Lower leg skin (tissue), 3 donors: Measurements from ENCODE around the gene CISH.

Source experiments
- CTCF ChIP-seq, 3 donors: fragments of 450-650 bp; IDR thresholded peaks; one replicate each; pipeline ENCODE4 v1.5.1; 2016; ENCODE audit warnings: antibody characterized with exemption in 3 of 3, mild to moderate bottlenecking in 3 of 3, moderate library complexity in 2 of 3
- POLR2A ChIP-seq, 2 donors: fragments of 450-650 bp; IDR thresholded peaks; one replicate each; pipeline ENCODE4 v1.6.1; 2016 to 2017; ENCODE audit warnings: antibody characterized with exemption in 2 of 2, mild to moderate bottlenecking in 1 of 2, moderate library complexity in 1 of 2

- TF ChIP-seq CTCF (IDR thresholded peaks at IDR 0.05) (no peak), POLR2A (IDR thresholded peaks at IDR 0.05) (no peak)
Measured at GRCh38 chr3:50644561-50644960, 33.0 kb upstream of the CISH start.
